ENCODE measurements around the gene IGFBP2.

Gene IGFBP2

DNA sequence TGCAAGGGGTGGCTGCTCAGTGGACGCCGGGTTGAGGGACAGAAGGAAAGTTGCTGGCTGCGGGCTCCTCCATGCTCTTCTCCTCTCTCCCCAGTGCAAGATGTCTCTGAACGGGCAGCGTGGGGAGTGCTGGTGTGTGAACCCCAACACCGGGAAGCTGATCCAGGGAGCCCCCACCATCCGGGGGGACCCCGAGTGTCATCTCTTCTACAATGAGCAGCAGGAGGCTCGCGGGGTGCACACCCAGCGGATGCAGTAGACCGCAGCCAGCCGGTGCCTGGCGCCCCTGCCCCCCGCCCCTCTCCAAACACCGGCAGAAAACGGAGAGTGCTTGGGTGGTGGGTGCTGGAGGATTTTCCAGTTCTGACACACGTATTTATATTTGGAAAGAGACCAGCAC is 30.6 kb downstream of the IGFBP2 start:
- no peak for DNase-seq (ENCODE audit: low spot score)

DNA sequence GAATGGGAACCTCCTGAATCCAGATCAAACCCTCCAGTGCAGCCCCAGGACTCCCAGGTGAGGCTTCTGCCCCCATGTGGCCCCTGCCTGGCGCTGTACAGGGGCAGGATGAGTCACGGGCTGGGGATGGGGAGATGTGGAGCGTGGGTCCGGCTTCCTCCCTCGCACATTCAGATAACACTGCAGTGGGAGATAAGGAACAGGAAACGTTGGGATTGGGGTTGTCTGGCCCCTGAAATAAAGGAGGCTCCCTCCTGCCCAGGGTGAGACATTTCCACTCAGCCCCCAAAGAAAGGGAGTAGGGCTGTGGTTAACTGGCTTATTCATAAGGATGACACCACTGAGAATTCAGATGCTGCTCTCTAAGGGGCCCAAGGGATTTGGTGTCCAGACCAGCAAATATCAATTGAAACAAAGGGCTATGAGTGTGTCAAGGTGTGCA is 31.4 kb downstream of the IGFBP2 start:
- DNase-seq (ENCODE audit: low spot score): no peak

- DNase-seq (ENCODE audit: low spot score): no peak
Measured at GRCh38 chr2:216665242-216665641, 32.0 kb downstream of the IGFBP2 start.

GRCh38 chr2:216665717-216666116 is 32.5 kb downstream of the IGFBP2 start:
- no peak for DNase-seq (ENCODE audit: low spot score)

GRCh38 chr2:216666461-216667233 is 33.4 kb downstream of the IGFBP2 start:
- DNase-seq (ENCODE audit: low spot score): peak; percentile 68

GRCh38 chr2:216670266-216671080 is 37.3 kb downstream of the IGFBP2 start:
- no peak for DNase-seq (ENCODE audit: low spot score)

- no peak for DNase-seq (ENCODE audit: low spot score)
Measured at GRCh38 chr2:216671081-216671411, 37.8 kb downstream of the IGFBP2 start.

GRCh38 chr2:216671791-216672343 is 38.6 kb downstream of the IGFBP2 start:
- no peak for DNase-seq (ENCODE audit: low spot score)

DNA sequence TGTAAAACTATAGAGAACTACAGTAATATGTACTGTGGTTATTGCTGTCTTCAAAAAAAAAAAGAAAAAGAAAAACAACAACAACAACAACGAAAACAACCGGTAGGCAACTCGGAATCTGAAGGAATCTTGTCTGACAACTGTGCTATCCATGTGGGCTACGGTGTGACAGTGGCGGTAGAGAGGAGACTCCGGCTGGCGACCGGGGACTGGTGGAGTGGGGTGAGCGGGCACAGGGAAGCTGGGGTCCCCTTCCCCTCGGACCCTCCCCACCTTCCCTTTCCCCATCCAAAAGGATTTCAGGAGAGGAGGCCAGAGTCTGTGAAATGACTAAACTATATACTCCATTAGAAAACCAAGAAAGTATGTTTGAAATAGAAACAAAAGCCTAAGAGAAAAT is 39.2 kb downstream of the IGFBP2 start:
- DNase-seq (ENCODE audit: low spot score): no peak

GRCh38 chr2:216673021-216673420 is 39.8 kb downstream of the IGFBP2 start:
- DNase-seq (ENCODE audit: low spot score): no peak

DNA sequence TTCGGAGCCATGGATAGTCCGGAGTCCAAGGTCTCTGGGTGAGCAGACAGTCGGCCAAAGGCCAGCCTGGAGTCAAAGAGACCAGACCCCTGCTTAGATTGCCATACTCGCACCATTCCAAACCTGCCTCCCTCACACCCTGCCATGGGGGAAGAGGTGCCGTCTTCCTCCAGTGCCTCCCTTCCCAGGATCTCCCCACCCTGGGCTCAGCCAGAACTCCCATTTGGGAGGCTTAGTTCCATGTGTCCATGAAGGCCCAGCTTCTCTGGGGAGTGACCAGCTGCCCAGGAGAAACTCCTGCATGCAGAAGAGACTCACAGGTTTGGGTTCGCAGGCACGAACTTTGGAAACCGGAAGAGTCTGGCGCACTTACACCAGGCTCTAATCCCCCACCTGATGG is 40.4 kb downstream of the IGFBP2 start:
- DNase-seq (ENCODE audit: low spot score): no peak

DNA sequence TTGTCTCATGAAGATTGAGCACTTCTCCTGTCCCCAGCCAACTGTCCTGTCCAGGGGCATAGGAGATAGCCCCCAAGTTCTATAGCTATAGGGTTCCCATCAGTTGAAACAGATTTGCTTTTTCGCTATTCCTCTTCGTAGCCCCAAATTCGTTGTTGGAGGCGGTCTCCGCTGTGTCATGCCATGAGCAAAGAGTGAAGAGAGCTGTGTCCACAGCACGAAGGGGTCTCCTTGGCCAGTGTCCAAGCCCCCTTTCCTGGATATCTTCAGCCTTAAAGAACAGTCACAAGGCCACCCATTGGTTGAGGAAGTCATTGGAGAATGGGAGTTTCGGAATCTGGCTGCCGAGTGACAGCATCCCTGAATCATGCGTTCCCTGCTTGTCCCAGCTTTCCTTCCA is 41.2 kb downstream of the IGFBP2 start:
- no peak for DNase-seq (ENCODE audit: low spot score)

DNA sequence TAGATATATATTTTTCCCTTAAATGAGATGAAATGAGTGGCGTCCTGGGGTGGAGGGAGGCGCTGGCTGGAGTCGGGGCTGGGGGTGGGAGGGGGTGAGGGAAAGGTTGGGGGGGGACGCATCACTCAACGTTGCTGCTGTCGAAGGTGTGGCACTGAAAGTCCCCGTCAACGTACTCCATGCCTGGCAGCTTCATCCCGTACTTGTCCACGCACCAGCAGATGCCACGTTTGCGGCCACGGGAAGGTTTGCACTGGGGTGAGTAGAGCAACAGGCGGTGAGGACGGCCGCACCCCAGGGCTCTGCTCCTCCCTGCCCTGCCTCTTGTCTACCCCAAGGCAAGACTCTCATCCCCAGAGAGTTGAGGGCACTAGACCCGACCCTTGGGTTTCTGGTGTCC is 43.4 kb downstream of the IGFBP2 start:
- DNase-seq (ENCODE audit: low spot score): no peak

DNA sequence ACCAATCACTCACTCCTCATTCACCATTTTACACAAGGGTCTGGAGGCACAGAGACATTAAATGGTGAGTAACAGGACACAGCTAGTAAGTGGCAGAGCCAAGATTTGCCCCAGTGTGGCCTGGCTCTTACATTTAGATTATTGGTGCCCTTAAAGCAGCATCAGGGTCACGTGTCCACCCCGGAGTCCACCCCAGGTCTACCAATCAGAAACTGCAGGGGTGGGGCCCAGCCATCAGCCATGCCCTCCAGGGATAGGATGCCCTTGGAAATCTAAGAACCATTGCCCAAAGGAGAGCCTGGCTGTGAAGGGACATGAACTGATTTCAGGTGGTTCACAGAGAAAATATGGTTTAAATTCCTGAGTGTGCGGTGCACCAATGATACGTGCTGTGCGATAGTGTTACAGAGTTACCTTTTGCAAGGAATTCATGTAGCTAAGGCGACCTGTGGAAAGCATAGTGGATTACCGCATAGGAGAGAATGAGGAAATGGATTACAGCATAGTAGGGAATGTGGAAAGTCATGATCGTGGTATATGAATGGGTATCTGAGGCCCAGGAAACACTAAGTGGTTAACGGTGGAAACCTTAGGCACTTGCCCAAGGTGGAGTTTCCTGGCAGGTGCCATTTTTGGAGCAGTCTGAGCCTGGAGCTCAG is 44.3 kb downstream of the IGFBP2 start:
- no peak for DNase-seq (ENCODE audit: low spot score)

DNA sequence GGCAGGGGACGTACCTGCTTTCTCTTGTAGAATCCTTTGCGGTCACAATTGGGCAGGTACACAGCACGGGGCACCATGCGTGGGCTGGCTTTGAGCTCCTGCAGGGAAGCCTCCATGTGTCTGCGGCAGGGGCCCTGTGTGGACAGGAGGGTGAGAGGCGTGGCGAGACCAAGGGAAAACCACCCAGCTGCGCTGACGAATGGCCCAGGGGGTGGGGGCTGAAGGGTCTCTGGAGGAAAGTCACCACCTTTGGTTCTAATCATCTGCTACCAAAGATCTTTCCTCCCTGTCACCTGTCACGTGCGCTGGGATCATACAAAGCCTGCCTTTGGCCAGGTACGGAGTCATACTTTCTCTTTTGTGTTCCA is 44.9 kb downstream of the IGFBP2 start:
- no peak for DNase-seq (ENCODE audit: low spot score)

GRCh38 chr2:216678813-216679657 is 45.8 kb downstream of the IGFBP2 start:
- DNase-seq (ENCODE audit: low spot score): no peak

DNA sequence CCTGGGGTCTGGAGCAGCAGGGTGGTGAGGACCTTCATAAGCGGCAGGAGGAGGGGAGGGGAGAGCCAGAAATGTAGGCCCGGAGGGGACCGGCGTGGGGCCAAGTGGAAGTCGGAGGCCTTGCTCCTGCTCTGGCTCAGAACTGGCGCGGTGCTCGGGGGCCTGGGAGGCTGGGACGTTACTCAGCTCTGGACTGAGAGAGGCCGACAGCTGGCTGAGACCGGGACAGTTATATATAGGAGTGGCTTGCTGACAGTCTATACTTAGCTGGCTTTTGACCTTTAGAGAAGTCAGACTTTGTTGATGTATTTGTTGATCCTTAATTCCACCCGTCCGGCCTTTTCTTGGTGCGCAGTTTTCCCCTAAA is 46.4 kb downstream of the IGFBP2 start:
- no peak for DNase-seq (ENCODE audit: low spot score)

- no peak for DNase-seq (ENCODE audit: low spot score)
Measured at GRCh38 chr2:216680951-216681629, 47.9 kb downstream of the IGFBP2 start.

GRCh38 chr2:216681683-216682082 is 48.5 kb downstream of the IGFBP2 start:
- DNase-seq (ENCODE audit: low spot score): no peak

GRCh38 chr2:216683846-216684245 is 50.6 kb downstream of the IGFBP2 start:
- DNase-seq (ENCODE audit: low spot score): peak; percentile 94

- no peak for DNase-seq (ENCODE audit: low spot score)
Measured at GRCh38 chr2:216685327-216685875, 52.2 kb downstream of the IGFBP2 start.

Data from AG08395 (cell line).